ENCODE measurements around the gene MPPED1.

MPPED1 gene

DNA sequence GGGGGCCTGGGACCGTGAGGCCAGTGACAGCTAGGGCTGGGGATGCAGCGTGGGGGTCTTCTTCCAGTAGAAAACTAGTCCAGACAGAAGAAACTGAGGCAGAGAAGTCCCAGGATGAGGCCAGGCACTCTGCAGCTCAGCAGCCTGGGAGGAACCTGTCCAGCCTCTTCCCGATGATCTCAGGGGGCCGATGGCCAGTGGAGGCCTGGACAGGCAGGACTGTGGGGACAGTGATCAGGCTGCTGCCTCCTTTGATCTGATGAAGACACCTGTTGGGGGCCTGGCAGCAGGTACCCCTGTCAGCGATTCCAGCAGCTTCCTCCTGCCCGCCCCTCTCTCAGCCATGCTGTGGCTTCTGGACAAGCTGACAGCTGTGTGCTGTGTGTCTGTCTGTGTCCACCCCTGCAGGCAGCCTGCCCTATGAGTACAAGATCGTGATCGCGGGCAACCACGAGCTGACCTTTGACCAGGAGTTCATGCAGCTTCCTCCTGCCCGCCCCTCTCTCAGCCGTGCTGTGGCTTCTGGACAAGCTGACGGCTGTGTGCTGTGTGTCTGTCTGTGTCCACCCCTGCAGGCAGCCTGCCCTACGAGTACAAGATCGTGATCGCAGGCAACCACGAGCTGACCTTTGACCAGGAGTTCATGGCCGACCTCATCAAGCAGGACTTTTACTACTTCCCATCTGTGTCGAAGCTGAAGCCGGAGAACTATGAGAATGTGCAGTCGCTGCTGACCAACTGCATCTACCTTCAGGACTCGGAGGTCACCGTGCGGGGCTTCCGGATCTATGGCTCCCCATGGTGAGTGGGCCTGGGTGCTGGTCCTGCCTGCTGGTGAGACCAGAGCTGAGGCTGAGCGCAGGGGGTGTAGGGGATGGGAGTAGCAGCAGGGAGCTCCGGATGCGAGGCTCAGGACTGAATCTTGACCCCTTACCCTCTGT, 62.6 kb downstream of the MPPED1 start:
- no peak overlapping the region for H3K4me3 ChIP-seq (ENCODE audit: low read depth, low read length)

DNA sequence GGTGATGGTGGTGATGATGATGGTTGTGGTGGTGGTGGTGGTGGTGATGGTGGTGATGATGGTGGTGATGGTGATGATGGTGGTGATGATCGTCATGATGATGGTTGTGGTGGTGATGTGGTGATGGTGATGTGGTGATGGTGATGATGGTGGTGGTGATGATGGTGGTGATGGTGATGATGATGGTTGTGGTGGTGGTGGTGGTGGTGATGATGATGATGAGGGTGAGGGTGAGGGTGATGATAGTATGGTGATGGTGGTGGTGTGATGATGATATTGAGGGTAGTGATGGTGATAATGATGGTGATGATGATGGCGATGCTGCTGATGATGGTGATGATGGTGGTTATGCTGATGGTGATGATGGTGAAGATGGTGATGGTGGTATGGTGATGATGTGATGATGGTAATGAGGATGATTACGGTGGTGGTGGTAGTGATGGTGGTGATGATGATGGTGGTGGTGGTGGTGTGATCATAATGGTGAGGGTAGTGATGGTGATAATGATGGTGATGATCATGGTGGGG, 63.8 kb downstream of the MPPED1 start:
- H3K4me3 ChIP-seq (ENCODE audit: low read depth, low read length) = no peak overlapping the region

DNA sequence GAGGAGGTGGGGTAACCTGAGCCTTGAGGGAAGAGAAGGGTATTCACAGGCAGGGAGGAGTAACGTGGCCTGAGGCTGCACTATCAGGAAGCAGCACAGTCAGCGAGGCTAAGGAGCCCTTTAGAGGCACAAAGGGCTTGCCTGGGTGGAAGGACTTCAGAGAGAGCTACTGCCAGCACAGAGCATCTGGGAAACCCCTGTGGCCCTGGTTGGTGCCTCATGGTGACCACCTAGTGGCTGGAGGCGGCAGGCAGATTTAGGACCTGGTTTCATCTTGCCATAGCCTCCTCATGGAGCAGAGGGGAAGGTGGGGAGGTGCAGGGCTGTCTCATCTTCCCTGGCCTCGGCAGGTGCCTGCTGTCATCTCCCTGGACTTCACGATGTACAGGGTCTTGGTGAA, 64.5 kb downstream of the MPPED1 start:
- no peak overlapping the region for H3K4me3 ChIP-seq (ENCODE audit: low read depth, low read length)

DNA sequence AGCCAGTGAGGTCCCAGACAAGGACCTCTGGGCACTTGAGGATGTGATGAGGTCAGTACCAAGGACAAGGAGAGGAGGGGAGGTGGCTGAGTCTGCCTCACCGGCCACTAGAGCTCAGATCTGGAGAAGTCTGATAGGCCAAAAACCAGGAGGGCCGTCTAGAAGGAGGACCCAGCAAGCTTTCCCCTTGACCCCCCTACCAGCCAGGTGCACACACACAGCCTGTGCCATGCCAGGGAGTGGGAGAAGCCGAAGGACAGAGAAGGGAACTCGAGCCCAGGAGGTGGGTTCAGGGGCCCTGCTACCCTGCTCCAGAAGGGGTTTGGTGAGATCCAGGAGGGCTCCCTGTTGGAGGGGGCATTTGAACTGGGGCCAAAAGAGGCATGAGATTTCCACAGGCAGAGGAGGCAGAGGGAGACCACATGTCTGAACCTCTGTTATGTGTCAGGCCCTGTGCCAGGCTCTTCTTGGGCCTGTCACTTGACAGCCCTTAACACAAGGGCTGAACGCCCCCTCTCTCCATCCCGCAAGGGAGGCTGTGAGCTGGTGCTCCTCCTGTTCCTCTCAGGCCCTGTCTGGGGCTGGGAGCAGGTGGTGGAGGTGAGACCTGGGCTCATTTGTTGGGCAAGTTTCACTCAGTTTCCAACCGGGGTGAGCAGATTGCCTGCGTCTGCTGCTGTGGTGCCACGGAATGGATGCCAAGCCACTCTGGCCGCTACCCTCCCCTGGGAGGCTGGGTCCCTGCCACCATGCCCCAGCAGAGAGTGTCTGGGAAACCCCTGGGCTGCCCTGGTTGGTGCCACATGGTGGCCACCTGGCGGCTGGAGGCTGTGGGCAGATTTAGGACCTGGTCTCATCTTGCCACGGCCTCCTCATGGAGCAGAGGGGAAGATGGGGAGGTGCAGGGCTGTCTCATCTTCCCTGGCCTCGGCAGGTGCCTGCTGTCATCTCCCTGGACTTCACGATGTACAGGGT, 65.2 kb downstream of the MPPED1 start:
- H3K4me3 ChIP-seq (ENCODE audit: low read depth, low read length) = no peak overlapping the region

DNA sequence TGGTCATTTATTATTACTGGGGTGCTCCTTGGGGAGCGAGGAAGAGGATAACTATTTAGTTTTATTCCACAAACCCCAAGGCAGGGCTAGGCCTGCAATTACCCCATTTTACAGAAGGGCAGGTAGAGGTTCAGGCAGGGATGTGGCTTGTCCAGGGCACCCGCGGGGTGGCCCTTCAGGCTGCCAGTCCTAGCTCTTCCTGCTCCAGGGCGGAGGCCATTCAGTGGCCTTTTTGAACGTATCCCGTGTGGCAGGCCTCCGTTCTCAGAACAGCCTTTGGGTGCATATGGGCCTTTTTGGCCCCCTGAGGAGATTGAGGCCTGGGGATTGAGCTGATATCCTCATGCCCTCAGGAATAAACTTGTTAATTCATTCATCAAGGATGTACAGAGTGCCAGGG, 66.2 kb downstream of the MPPED1 start:
- H3K4me3 ChIP-seq (ENCODE audit: low read depth, low read length) = no peak overlapping the region

DNA sequence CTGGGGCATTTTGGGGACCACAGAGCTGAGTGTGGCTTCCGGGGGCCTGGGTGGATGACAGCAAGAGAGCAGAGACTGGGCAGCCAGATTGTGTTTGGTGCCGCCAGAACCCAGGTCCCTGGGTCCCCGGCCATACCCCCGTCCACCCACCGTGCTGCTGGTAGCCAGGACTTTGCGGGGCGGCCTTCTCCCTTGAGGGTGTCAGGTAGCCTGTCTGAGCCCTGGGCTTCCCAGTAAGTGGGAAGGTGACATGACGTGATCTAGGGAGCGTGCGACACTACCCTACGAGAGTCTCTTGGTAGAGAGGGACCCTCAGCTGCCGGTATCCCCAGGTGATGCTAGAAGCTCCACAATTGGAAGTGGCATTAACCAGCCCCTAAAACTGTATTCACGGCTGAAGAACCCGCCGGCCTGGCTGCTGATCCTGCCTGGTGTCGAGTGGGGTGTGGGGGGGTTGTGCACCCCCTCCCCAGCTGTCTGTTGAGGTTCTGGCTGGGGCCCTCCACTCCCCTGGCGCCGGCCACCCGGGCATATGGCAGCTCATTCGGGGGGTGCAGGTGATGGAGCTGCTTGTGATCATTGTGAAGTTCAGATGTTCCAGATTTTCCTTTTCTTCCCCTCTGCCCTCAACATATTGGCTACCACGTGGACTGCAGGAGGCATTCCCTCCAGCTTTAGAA, 66.9 kb downstream of the MPPED1 start:
- H3K4me3 ChIP-seq (ENCODE audit: low read depth, low read length) = no peak overlapping the region

DNA sequence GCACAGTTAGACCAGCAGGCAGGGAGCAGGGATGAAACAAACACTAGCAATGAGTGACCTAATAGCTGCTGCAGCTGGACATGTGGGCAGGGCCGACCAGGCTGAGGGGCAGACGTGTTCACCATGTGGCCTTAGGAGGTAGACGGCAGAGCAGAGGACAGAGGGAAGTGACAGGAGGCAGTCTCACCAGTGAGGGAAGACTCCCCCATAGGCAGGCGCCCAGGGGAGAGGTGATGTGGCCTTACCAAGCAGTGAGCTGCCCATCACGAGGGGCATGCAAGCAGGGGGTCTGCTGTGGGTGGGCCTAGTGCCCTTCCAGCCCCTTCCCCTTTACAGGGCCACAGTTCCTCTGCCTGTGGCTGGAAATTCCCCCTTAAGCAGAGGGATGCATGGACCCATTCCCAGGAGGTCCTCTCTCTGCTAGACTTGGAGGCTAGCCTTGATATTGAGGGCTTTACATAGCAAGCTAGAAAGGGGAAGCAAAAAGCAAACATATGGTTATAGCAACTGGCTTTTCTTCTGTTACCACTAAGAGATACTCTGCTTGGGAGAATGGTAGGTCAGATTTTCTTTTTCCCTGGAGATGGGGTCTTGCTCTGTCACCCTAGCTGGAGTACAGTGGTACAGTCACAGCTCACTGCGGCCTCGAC, 67.6 kb downstream of the MPPED1 start:
- H3K4me3 ChIP-seq (ENCODE audit: low read depth, low read length) = no peak overlapping the region

DNA sequence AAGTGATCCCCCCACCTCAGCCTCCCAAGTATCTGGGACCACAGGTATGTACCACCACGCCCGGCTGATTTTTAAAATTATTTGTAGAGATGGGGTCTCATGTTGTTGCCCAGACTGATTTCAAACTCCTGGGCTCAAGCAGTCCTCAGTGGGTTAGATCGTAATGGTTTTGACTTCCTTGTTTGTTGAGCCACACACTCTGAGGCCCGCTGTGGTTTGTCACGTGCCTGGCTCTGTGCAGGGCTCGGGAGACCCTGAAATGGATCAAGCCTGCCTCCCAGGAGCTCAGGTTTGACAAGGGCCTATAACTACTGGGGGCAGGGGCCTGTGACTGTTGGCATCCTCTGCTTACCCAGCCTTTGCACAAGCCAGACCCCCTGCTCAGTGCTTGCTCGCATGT, 68.1 kb downstream of the MPPED1 start:
- H3K4me3 ChIP-seq (ENCODE audit: low read depth, low read length) = no peak overlapping the region

DNA sequence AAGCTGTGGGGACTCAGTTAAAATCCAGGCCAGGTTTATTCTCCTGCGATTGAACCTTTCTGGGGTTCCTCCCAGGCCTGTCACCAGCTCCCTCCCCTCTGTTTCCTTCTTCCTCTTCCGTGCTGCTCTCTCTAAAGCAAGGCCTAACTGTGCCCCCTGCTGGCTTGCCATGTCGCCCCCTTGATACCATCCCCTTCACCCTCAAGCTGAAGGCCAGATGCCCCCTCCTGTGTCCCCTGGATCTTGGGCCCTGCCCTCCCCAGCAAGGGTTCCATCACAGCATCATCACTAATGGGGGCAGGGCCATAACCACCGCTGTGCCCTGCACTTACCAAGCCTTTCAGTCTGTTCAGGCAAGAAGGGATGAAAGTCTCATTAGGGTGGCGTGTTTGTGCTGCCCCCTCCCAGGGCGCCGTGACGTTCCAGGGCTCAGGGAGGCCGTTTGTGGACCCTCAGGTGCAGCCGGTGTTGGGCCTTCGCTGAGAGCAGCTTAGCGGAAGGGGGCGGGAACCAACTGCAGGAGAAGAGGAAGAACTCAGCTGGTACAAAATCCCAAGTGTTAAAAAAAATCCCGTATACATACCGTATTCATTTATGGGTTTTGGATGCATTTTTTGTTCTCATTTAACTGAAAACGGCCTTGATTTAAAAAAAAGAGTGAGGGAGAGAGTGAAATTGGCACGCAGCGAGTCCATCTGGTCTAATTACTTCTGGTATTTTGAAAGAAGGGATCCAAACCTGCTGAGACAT, 69.9 kb downstream of the MPPED1 start:
- H3K4me3 ChIP-seq (ENCODE audit: low read depth, low read length) = no peak overlapping the region

DNA sequence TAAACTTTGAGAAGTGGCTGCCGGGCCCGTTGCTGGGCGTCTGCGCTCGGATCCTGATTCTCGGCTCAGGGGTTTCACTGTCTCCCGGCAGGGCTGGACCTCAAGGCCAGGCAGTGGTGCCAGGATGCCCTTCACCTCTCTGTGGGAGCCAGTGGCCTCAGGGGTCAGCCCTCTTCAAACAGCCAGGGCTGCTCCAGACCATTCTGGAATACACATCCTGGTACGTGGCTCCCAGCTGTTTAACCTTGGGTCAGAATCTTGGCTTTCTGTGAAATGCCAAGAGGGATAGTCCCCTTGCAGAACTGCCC, 70.5 kb downstream of the MPPED1 start:
- no peak overlapping the region for H3K4me3 ChIP-seq (ENCODE audit: low read depth, low read length)

DNA sequence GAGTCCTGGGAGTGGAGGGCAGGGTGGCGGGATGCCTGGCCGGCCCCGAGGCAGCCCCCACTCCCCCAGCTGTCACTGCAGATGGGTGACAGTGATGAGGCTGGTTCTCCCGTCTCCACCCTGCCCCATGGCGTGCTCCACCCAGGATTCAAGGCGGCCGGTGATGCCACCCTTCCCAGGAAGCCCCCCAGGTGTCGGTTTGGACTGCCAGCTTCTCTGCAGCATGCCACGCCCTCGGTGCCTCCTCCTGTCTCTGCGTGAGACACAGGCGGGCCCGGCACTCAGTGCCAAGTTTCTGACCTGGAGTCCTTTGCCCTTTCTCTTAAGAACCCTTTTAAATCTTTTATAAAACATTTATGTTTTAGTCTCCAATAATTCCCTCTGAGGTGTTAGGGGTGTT, 71.5 kb downstream of the MPPED1 start:
- no peak overlapping the region for H3K4me3 ChIP-seq (ENCODE audit: low read depth, low read length)

DNA sequence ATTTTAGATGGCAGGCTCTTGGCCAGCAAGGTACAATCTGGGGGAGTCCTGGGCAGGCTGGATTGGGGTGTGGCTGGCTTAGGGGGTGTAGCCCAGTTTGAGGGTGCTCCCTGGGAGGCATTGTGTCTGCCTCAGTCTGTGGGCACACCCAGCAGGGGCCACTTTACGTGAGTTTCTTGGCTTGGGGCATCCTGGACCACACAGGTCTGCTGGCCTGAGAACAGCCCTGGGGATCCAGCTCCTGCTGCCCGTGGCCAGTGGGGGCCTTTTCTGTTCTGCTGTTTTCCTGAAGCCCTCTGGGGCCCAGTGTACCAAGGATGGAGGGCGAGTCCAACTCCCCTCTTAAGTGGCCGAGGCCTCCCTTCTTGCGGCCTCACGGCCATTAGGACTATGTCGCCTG, 71.9 kb downstream of the MPPED1 start:
- no peak overlapping the region for H3K4me3 ChIP-seq (ENCODE audit: low read depth, low read length)

DNA sequence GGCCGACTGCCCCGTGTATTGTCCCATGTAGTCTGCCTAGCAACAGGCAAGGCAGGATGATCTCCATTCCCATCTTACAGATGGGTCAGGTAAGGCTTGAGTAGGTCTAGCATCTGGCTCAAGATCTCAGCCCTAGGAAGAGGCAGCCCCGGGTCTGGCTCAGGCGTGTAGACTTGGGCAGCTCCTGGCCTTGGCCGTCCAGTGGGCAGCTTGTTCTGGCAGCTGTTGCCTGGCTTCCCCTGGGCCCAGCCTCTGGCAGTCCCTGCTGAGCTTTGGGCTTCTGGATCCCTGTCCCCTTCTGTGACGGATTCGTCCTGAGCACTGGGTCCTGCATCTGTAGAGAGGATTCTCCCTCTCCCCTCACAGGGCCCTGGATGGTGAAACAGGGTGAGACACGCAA, 72.4 kb downstream of the MPPED1 start:
- no peak overlapping the region for H3K4me3 ChIP-seq (ENCODE audit: low read depth, low read length)

DNA sequence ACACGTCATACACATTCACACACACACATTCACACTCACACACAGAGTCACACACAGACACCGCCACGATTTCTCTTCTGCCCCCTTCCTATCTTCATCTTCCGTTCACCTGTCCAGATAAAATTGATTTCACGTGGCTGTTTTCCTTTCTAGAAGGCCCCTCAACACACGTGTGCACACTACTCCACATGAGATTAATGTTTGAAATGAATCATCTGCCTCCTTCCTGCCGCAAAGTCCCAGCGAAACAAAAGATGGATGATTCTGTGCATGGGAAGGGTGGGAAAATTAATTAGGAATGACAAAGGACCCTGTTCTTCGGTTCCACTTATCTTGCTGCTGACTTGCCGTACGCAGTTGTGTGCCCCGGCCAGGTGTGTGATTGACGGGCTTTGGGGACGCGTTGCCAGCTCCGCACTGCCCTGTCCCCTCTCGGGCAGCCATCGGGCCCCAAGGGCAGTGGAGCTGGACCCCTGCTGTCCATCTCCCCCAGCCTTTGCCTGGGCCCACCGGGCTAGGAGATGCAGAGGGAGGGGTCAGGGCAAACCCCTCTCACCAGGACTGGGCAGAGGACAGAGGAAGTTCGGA, 73.8 kb downstream of the MPPED1 start:
- H3K4me3 ChIP-seq (ENCODE audit: low read depth, low read length) = no peak overlapping the region

DNA sequence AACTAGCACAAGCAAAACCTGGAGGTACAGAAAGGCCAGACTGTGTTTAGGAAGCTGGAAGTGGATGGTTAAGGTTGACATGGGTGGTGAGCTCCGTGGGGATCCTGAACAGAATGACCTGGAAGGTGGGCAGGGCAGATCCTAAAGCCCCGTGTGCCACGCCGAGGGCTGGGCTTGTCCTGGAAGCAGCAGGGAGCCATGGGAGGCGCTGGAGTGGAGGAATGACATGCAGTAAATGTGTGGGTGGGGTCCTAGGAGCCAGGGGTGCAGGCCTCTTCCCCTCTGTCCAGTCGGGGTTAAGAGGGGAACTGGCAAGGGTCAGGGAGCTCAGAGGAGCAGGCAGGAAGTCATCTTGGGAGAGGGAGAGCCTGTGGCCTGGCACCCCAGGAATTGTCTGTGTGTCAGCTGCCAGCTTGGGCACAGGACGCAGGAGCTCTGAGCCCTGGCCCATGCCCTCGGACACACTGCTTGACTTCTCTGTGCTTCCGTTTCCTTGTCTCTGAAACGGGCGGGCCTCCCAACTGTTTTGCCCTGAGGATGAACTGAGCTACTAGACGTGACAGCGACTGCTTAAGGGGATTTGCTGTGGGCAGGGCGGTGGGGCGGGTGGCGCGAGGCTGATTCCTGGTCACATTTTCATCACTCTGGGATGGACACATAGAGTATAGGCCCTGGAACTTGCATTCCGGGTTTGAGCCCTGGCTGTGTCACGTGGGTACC, 75.7 kb downstream of the MPPED1 start:
- no peak overlapping the region for H3K4me3 ChIP-seq (ENCODE audit: low read depth, low read length)

DNA sequence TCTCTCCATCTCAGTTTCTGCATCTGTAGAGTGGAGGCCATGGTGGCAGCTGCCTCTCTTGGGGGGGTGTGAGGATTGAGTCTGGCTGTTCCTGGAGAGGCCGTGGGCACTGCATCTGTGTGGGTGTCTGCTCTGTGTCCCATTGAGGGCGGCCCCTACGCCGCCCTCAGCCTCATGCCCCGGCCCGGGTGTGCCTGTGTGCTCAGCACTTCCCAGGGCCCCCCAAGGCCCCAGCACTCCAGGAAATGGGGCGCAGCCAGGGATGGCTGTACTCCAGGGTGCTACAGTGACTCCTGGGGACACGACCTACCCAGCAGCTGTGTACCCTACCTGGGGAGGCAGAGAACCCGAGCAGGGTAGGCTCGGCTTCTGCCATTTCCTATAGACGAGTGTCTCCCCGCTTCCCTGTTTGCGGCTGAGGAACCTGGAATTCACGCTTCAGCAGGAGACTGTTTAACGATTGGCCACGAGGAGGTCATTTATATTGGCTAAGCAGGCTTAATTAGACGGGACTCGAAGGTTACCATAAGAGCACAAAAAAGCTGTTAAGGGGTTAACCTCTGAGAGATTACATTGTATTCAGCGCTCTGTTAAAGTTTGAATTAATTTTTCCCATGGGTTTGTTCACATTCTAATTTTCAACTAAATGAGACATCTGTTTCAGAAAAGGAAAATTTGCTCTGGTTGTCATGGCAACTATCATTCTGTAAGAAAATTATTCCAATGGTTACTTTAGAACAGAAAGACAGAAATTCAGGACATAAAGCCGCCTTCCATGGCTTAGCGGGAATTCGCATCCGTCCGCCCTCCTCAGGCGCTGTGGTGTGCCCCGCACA, 76.4 kb downstream of the MPPED1 start:
- H3K4me3 ChIP-seq (ENCODE audit: low read depth, low read length) = no peak overlapping the region

DNA sequence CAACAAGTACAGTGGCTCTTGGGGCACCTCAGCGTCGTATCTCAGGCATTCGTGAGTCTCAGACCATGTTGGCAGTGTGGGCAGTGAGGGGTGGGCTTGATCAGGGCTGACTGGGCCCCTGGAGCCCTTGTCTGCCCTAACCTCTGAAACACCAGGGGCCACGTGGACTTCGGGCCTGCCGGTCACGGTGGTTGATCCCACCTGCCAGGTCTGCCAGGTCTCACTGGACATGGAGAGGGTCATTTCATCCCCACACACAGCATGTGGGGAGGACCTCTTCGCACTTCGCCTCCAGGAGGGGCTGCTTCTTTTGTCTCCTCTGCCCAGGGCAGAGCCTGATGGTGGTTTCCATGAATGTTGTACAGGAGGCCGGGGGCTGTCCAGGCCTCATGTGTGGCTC, 77.1 kb downstream of the MPPED1 start:
- H3K4me3 ChIP-seq (ENCODE audit: low read depth, low read length) = no peak overlapping the region

DNA sequence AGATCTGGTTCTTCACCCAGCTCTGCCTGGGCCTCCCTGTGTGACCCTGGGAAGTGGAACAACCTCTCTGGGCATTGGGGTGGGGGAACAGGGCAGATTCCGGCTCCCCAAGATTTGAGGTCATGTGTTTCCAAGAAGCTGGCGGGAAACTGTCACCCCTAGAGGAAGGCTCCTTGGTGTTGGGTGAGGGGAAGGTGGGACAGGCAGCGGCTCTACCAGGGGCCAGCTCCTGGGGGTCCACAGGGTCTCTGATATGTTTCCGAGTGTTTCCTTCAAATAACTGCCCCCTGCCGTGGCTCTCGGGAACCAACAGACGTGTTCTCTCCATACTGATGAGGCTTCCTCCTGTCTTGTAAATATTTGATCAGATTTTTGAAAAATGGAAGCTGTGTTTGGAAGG, 78.5 kb downstream of the MPPED1 start:
- no peak overlapping the region for H3K4me3 ChIP-seq (ENCODE audit: low read depth, low read length)

Data from iPS-11a (cell line).